ENCODE data around the gene LRRC18. TPM values are rescaled to one million over a fixed set of nuclear protein-coding genes. Genes with fewer than 3 reads are reported as not detected.

LRRC18 gene
- polyA plus RNA-seq, 1 of the 3 experiments (the other 2 are of a cell fraction), result not detected

DNA sequence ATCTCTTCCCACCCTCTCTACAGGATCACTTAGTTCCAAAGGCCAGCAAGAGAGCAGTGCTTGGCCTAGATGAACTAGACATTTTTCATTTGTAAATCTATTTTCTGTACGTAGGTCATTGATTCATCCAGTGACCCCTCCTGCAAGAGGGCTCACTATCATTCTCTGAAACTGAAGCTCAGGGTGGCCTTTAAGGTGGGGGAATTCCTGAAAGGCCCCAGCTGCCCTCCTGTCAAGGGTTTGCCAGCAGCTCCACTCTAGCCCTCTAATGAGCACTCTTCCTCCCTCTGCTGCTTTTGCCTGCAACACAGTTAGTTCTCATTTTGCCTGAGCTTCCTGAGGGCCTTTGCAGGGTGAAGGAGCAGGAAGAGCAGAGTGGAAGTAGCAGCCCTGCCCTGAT, 41.2 kb downstream of the LRRC18 start:
- POLR2A ChIA-PET, result no interaction called here
- Histone ChIP-seq H3K27ac (ENCODE audit: low read depth in 2 of 2, low read length in 1 of 2) (no peak overlapping the region), H3K4me2 (no peak overlapping the region), H3F3A (replicated peaks; ENCODE audit: insufficient read depth) (no peaks in the 10 kb centered on the region), H4K20me1 (ENCODE audit: insufficient read depth) (no peaks in the 10 kb centered on the region), H3K9me2 (no peaks in the 10 kb centered on the region), H2AFZ (ENCODE audit: low read depth) (no peak overlapping the region), H3K79me2 (ENCODE audit: insufficient read depth) (no peaks in the 10 kb centered on the region), H3K9me3 (no peaks in the 10 kb centered on the region), H3K4me1 (ENCODE audit: control insufficient read depth in 1 of 2, insufficient read depth in 2 of 2, low read depth in 1 of 2, low read length in 1 of 2) (no peaks in the 10 kb centered on the region), H3K9ac (no peak overlapping the region), H3K27me3 (ENCODE audit: insufficient read depth) (no peaks in the 10 kb centered on the region), H3K36me3 (replicated peaks in 1 of 2; ENCODE audit: control insufficient read depth in 1 of 2, insufficient read depth in 2 of 2, low read length in 1 of 2) (no peaks in the 10 kb centered on the region), H3K4me3 (ENCODE audit: low read depth in 2 of 2, low read length in 1 of 2) (no peak overlapping the region)
- TF ChIP-seq RXRA (IDR thresholded peaks at IDR 0.05; ENCODE audit: borderline replicate concordance, low read depth), result no peak
- no peak for TF ChIP-seq TCF12 (IDR thresholded peaks at IDR 0.05)
- no peak for TF ChIP-seq EP300 (IDR thresholded peaks at IDR 0.05; ENCODE audit: borderline replicate concordance in 1 of 2, low read depth in 1 of 2, low read length in 1 of 2)
- TF ChIP-seq, protein P1, sequence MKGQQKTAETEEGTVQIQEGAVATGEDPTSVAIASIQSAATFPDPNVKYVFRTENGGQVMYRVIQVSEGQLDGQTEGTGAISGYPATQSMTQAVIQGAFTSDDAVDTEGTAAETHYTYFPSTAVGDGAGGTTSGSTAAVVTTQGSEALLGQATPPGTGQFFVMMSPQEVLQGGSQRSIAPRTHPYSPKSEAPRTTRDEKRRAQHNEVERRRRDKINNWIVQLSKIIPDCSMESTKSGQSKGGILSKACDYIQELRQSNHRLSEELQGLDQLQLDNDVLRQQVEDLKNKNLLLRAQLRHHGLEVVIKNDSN (IDR thresholded peaks at IDR 0.05; ENCODE audit: borderline replicate concordance, low read depth), result no peak
- TF ChIP-seq, protein P2, sequence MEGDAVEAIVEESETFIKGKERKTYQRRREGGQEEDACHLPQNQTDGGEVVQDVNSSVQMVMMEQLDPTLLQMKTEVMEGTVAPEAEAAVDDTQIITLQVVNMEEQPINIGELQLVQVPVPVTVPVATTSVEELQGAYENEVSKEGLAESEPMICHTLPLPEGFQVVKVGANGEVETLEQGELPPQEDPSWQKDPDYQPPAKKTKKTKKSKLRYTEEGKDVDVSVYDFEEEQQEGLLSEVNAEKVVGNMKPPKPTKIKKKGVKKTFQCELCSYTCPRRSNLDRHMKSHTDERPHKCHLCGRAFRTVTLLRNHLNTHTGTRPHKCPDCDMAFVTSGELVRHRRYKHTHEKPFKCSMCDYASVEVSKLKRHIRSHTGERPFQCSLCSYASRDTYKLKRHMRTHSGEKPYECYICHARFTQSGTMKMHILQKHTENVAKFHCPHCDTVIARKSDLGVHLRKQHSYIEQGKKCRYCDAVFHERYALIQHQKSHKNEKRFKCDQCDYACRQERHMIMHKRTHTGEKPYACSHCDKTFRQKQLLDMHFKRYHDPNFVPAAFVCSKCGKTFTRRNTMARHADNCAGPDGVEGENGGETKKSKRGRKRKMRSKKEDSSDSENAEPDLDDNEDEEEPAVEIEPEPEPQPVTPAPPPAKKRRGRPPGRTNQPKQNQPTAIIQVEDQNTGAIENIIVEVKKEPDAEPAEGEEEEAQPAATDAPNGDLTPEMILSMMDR (IDR thresholded peaks at IDR 0.05), result no peak
- TF ChIP-seq TAF1 (IDR thresholded peaks at IDR 0.05; ENCODE audit: borderline replicate concordance, low read depth, low read length), result no peak
- TF ChIP-seq MXI1 (IDR thresholded peaks at IDR 0.05; ENCODE audit: low read depth, low read length), result no peak
- TF ChIP-seq, protein P3, sequence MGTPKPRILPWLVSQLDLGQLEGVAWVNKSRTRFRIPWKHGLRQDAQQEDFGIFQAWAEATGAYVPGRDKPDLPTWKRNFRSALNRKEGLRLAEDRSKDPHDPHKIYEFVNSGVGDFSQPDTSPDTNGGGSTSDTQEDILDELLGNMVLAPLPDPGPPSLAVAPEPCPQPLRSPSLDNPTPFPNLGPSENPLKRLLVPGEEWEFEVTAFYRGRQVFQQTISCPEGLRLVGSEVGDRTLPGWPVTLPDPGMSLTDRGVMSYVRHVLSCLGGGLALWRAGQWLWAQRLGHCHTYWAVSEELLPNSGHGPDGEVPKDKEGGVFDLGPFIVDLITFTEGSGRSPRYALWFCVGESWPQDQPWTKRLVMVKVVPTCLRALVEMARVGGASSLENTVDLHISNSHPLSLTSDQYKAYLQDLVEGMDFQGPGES (IDR thresholded peaks at IDR 0.05; ENCODE audit: low read depth, low read length), result no peak
- no peak for TF ChIP-seq TEAD4 (IDR thresholded peaks at IDR 0.05; ENCODE audit: borderline replicate concordance, insufficient read depth)
- no peak for TF ChIP-seq GABPA (IDR thresholded peaks at IDR 0.05; ENCODE audit: low read depth)
- TF ChIP-seq MEF2A (IDR thresholded peaks at IDR 0.05; ENCODE audit: borderline replicate concordance, low read depth), result no peak
- TF ChIP-seq, protein P4, sequence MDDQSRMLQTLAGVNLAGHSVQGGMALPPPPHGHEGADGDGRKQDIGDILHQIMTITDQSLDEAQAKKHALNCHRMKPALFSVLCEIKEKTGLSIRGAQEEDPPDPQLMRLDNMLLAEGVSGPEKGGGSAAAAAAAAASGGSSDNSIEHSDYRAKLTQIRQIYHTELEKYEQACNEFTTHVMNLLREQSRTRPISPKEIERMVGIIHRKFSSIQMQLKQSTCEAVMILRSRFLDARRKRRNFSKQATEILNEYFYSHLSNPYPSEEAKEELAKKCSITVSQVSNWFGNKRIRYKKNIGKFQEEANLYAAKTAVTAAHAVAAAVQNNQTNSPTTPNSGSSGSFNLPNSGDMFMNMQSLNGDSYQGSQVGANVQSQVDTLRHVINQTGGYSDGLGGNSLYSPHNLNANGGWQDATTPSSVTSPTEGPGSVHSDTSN (IDR thresholded peaks at IDR 0.05), result no peak
- CTCF ChIA-PET, result interaction anchor here (1.5 kb wide), 2 partner anchors 9 to 14 kb away, joined by 3 read pairs; no protein-coding TSS in a partner anchor
- WGBS (ENCODE audit: low lambda C conversion rate), result no CpG with 5 or more reads among the region's 1 CpG
- no peak for DNase-seq

DNA sequence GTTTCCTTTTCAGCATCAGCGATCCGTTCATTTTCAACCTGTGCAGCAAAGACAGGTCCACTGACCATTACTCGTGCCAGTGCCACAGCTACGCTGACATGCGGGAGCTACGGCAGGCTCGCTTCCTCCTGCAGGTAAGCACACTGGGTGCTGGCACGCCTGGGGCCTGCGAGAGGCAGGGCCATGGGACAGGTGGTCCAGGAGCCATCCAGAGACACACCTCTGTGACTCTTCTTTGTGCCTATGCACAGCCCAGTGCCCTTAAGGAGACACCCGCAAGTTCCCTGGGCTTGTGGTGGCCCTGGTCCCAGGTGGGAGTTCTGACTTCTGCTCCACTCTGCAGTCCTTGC, 42.2 kb downstream of the LRRC18 start:
- H3K4me2 ChIP-seq, result no peak overlapping the region
- ChIA-PET POLR2A (no interaction called here), CTCF (interaction anchor here (1.5 kb wide), 1 partner anchor 13 kb away, joined by 3 read pairs; no protein-coding TSS in a partner anchor)
- H3K9me3 ChIP-seq, result no peaks in the 10 kb centered on the region
- 69% methylated on average over 6 of the region's 10 CpGs for WGBS (ENCODE audit: low lambda C conversion rate)
- no peaks in the 10 kb centered on the region for H3K4me1 ChIP-seq (ENCODE audit: control insufficient read depth in 1 of 2, insufficient read depth in 2 of 2, low read depth in 1 of 2, low read length in 1 of 2)
- no peaks in the 10 kb centered on the region for H3K36me3 ChIP-seq (replicated peaks in 1 of 2; ENCODE audit: control insufficient read depth in 1 of 2, insufficient read depth in 2 of 2, low read length in 1 of 2)
- no peak for DNase-seq
- no peak overlapping the region for H3K27ac ChIP-seq (ENCODE audit: low read depth in 2 of 2, low read length in 1 of 2)
- H3K9me2 ChIP-seq, result no peaks in the 10 kb centered on the region
- no peaks in the 10 kb centered on the region for H3F3A ChIP-seq (replicated peaks; ENCODE audit: insufficient read depth)
- no peaks in the 10 kb centered on the region for H3K79me2 ChIP-seq (ENCODE audit: insufficient read depth)
- H2AFZ ChIP-seq (ENCODE audit: low read depth), result no peak overlapping the region
- H4K20me1 ChIP-seq (ENCODE audit: insufficient read depth), result no peaks in the 10 kb centered on the region
- no peak overlapping the region for H3K4me3 ChIP-seq (ENCODE audit: low read depth in 2 of 2, low read length in 1 of 2)
- no peak for TF ChIP-seq RFX5 (IDR thresholded peaks at IDR 0.05; ENCODE audit: low read length)
- TF ChIP-seq, protein P5, sequence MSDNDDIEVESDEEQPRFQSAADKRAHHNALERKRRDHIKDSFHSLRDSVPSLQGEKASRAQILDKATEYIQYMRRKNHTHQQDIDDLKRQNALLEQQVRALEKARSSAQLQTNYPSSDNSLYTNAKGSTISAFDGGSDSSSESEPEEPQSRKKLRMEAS (IDR thresholded peaks at IDR 0.05; ENCODE audit: low read depth), result no peak
- no peak for TF ChIP-seq FOSL2 (IDR thresholded peaks at IDR 0.05; ENCODE audit: borderline replicate concordance, low read depth)
- TF ChIP-seq SIN3A (IDR thresholded peaks at IDR 0.05; ENCODE audit: borderline replicate concordance, low read depth, low read length), result no peak
- TF ChIP-seq, protein P3 (IDR thresholded peaks at IDR 0.05; ENCODE audit: low read depth, low read length), result no peak
- TF ChIP-seq, protein P2 (IDR thresholded peaks at IDR 0.05), result no peak
- no peak for TF ChIP-seq TAF1 (IDR thresholded peaks at IDR 0.05; ENCODE audit: borderline replicate concordance, low read depth, low read length)
- no peak for TF ChIP-seq RAD21 (IDR thresholded peaks at IDR 0.05; ENCODE audit: low read length)
- TF ChIP-seq GATA2 (CRISPR knock-in tag; IDR thresholded peaks at IDR 0.05), result no peak
- no peaks in the 10 kb centered on the region for H3K27me3 ChIP-seq (ENCODE audit: insufficient read depth)
- no peak overlapping the region for H3K9ac ChIP-seq

Data from SK-N-SH (cell line).